PFSK-1 (cell line): ENCODE data around the gene GDF2.

Source experiments
- FOXP2 ChIP-seq: optimal IDR thresholded peaks from 2 replicates; pipeline ENCODE3; 2011; ENCODE audit warnings: borderline replicate concordance, control low read depth, inconsistent platforms; ENCODE audit not compliant: insufficient read depth; ENCODE audit errors: extremely low read length, extremely low read depth
- POLR2AphosphoS5 ChIP-seq: IDR thresholded peaks from 2 replicates; pipeline ENCODE4 v1.6.1; 2012; ENCODE audit warnings: low read depth, mild to moderate bottlenecking, control low read depth, low read length, moderate library complexity
- REST ChIP-seq, 2 experiments: IDR thresholded peaks; 2 replicates each; pipeline versions ENCODE4 v1.6.1 to v1.8.0; 2011 to 2012; ENCODE audit warnings: low read depth in 2 of 2, low read length in 2 of 2, control low read depth in 1 of 2, inconsistent platforms in 1 of 2, mild to moderate bottlenecking in 1 of 2, moderate library complexity in 1 of 2; ENCODE audit not compliant: insufficient read depth in 1 of 2
- SIN3A ChIP-seq: IDR thresholded peaks from 2 replicates; pipeline ENCODE4 v1.6.1; 2012; ENCODE audit warnings: mild to moderate bottlenecking, low read length, moderate library complexity, borderline replicate concordance; ENCODE audit not compliant: insufficient read depth
- TAF1 ChIP-seq: IDR thresholded peaks from 2 replicates; pipeline ENCODE4 v1.6.1; 2012; ENCODE audit warnings: low read length, control low read depth, borderline replicate concordance; ENCODE audit not compliant: insufficient read depth

Gene GDF2

GRCh38 chr10:47288916-47289495 is 33.2 kb upstream of the GDF2 start:
- no peak for TF ChIP-seq POLR2AphosphoS5
- no peak for TF ChIP-seq FOXP2
- TF ChIP-seq TAF1 = no peak
- no peak for TF ChIP-seq SIN3A
- no peak for TF ChIP-seq REST (IDR thresholded peaks at IDR 0.05; ENCODE audit: insufficient read depth in 1 of 2, low read depth in 2 of 2, low read length in 2 of 2)

GRCh38 chr10:47289921-47290320 is 32.3 kb upstream of the GDF2 start:
- TF ChIP-seq SIN3A = no peak
- no peak for TF ChIP-seq REST (IDR thresholded peaks at IDR 0.05; ENCODE audit: insufficient read depth in 1 of 2, low read depth in 2 of 2, low read length in 2 of 2)
- TF ChIP-seq POLR2AphosphoS5 = no peak
- no peak for TF ChIP-seq TAF1
- no peak for TF ChIP-seq FOXP2

- no peak for TF ChIP-seq TAF1
- no peak for TF ChIP-seq SIN3A
- no peak for TF ChIP-seq FOXP2
- TF ChIP-seq POLR2AphosphoS5 = no peak
- no peak for TF ChIP-seq REST (IDR thresholded peaks at IDR 0.05; ENCODE audit: insufficient read depth in 1 of 2, low read depth in 2 of 2, low read length in 2 of 2)
Measured at GRCh38 chr10:47290338-47290737, 31.9 kb upstream of the GDF2 start.

GRCh38 chr10:47291682-47292081 is 30.6 kb upstream of the GDF2 start:
- TF ChIP-seq REST (IDR thresholded peaks at IDR 0.05; ENCODE audit: insufficient read depth in 1 of 2, low read depth in 2 of 2, low read length in 2 of 2) = no peak
- no peak for TF ChIP-seq SIN3A
- no peak for TF ChIP-seq POLR2AphosphoS5
- no peak for TF ChIP-seq FOXP2
- TF ChIP-seq TAF1 = no peak

- no peak for TF ChIP-seq SIN3A
- TF ChIP-seq FOXP2 = no peak
- TF ChIP-seq TAF1 = no peak
- TF ChIP-seq POLR2AphosphoS5 = no peak
- no peak for TF ChIP-seq REST (IDR thresholded peaks at IDR 0.05; ENCODE audit: insufficient read depth in 1 of 2, low read depth in 2 of 2, low read length in 2 of 2)
Measured at GRCh38 chr10:47294057-47294456, 28.2 kb upstream of the GDF2 start.
